Fibroblast of skin of right biceps (primary cell): ENCODE results near the gene PCDHA7.
"Not testable (repeated sequence)": the region's sequence is repeated elsewhere in the genome, so short reads cannot be mapped to it uniquely, and the experiment has no call there.

Source experiments
- DNase-seq: peaks from one replicate; pipeline ENCODE4 v3.0.0-alpha.2; 2013

Gene PCDHA7

GRCh38 chr5:140833993-140834392, at the start of gene PCDHA7:
TSS of gene PCDHA7 (plus strand) at chr5:140834269. CDS start at chr5:140834384, 115 bp downstream.
- peak; percentile 20 for DNase-seq

GRCh38 chr5:140785905-140786686, 48.0 kb upstream of the PCDHA7 start, which contains the start of gene PCDHA1:
TSS of gene PCDHA1 (plus strand) at chr5:140786140.
- no peak for DNase-seq

GRCh38 chr5:140787422-140787821, 46.6 kb upstream of the PCDHA7 start:
- DNase-seq: not testable (repeated sequence)

GRCh38 chr5:140787849-140788504, 46.1 kb upstream of the PCDHA7 start:
- not testable (repeated sequence) for DNase-seq

GRCh38 chr5:140791089-140791488, 43.0 kb upstream of the PCDHA7 start:
- no peak for DNase-seq

GRCh38 chr5:140794595-140795258, 39.3 kb upstream of the PCDHA7 start, which contains the start of gene PCDHA2:
TSS of gene PCDHA2 (plus strand) at chr5:140794852.
- DNase-seq: no peak

GRCh38 chr5:140795259-140795641, 38.8 kb upstream of the PCDHA7 start:
- DNase-seq: no peak

GRCh38 chr5:140796072-140796717, 37.9 kb upstream of the PCDHA7 start:
- DNase-seq: not testable (repeated sequence)

- DNase-seq: no peak
Observed at GRCh38 chr5:140796718-140797095, 37.4 kb upstream of the PCDHA7 start.

GRCh38 chr5:140800816-140801493, 33.1 kb upstream of the PCDHA7 start, which contains the start of gene PCDHA3:
TSS of gene PCDHA3 (plus strand) at chr5:140801057.
- peak; percentile 10 for DNase-seq

- no peak for DNase-seq
Observed at GRCh38 chr5:140801494-140801841, 32.6 kb upstream of the PCDHA7 start.

- DNase-seq: not testable (repeated sequence)
Observed at GRCh38 chr5:140802381-140802780, 31.7 kb upstream of the PCDHA7 start.

GRCh38 chr5:140802781-140803271, 31.2 kb upstream of the PCDHA7 start:
- DNase-seq: no peak

- peak; percentile 5 for DNase-seq
Observed at GRCh38 chr5:140806834-140807775, 27.0 kb upstream of the PCDHA7 start, which contains the start of gene PCDHA4. TSS of gene PCDHA4 (plus strand) at chr5:140807068.

GRCh38 chr5:140808241-140808888, 25.7 kb upstream of the PCDHA7 start:
- not testable (repeated sequence) for DNase-seq

GRCh38 chr5:140808889-140809291, 25.2 kb upstream of the PCDHA7 start:
- no peak for DNase-seq

- peak; percentile 10 for DNase-seq
Observed at GRCh38 chr5:140821375-140822280, 12.4 kb upstream of the PCDHA7 start, which contains the start of gene PCDHA5. TSS of gene PCDHA5 (plus strand) at chr5:140821613.

GRCh38 chr5:140822281-140822629, 11.8 kb upstream of the PCDHA7 start:
- no peak for DNase-seq

GRCh38 chr5:140822969-140823368, 11.1 kb upstream of the PCDHA7 start:
- not testable (repeated sequence) for DNase-seq
